ENCODE measurements around the gene TEX11. TPM values are rescaled to one million over a fixed set of nuclear protein-coding genes. Genes with fewer than 3 reads are reported as not detected.

Gene TEX11
- polyA plus RNA-seq, 1 of the 3 experiments (the other 2 are of a cell fraction) = not detected

DNA sequence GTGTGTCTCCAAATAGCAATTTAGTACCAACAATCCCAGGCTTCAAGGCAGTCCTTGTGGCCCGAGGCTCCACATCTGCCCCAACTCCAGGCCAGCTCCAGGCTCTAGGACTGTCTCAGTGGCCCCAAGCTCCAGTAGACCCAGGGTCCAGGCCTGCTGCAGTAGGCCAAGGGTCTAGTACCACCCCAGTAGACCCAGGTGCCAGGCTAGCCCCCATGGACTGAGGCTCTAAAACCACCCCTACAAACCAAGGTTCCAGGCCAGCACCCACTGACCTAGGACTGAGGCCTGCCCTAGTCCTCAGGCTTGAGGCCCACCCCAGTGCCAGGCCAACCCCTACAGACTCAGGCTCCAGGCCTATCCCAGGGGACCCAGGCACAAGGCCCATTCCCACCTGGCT lies 272.3 kb downstream of the TEX11 start:
- no peak for DNase-seq
- CTCF ChIA-PET = no interaction called here
- no peaks in the 10 kb centered on the region for H3K36me3 ChIP-seq (replicated peaks in 1 of 2; ENCODE audit: control insufficient read depth in 1 of 2, insufficient read depth in 2 of 2, low read length in 1 of 2)

More for the DNA sequence above, 272.3 kb downstream of the TEX11 start:
- Histone ChIP-seq H3F3A (replicated peaks; ENCODE audit: insufficient read depth) (no peaks in the 10 kb centered on the region), H3K79me2 (ENCODE audit: insufficient read depth) (no peaks in the 10 kb centered on the region), H3K27ac (ENCODE audit: low read depth in 2 of 2, low read length in 1 of 2) (no peak overlapping the region), H3K9me3 (no peaks in the 10 kb centered on the region), H3K4me1 (ENCODE audit: control insufficient read depth in 1 of 2, insufficient read depth in 2 of 2, low read depth in 1 of 2, low read length in 1 of 2) (no peaks in the 10 kb centered on the region), H3K9ac (no peak overlapping the region), H3K27me3 (ENCODE audit: insufficient read depth) (no peaks in the 10 kb centered on the region), H2AFZ (ENCODE audit: low read depth) (no peak overlapping the region), H4K20me1 (ENCODE audit: insufficient read depth) (no peaks in the 10 kb centered on the region), H3K4me3 (ENCODE audit: low read depth in 2 of 2, low read length in 1 of 2) (no peak overlapping the region), H3K9me2 (no peaks in the 10 kb centered on the region), H3K4me2 (no peak overlapping the region)
- POLR2A ChIA-PET = no interaction called here
- WGBS (ENCODE audit: low lambda C conversion rate) = 0% methylated on average over 1 of the region's 1 CpG
- TF ChIP-seq, protein P1, sequence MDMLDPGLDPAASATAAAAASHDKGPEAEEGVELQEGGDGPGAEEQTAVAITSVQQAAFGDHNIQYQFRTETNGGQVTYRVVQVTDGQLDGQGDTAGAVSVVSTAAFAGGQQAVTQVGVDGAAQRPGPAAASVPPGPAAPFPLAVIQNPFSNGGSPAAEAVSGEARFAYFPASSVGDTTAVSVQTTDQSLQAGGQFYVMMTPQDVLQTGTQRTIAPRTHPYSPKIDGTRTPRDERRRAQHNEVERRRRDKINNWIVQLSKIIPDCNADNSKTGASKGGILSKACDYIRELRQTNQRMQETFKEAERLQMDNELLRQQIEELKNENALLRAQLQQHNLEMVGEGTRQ (IDR thresholded peaks at IDR 0.05; ENCODE audit: borderline replicate concordance, low read depth, low read length) = no peak
- TF ChIP-seq TAF1 (IDR thresholded peaks at IDR 0.05; ENCODE audit: borderline replicate concordance, low read depth, low read length) (no peak), RXRA (IDR thresholded peaks at IDR 0.05; ENCODE audit: borderline replicate concordance, low read depth) (no peak), REST (IDR thresholded peaks at IDR 0.05; ENCODE audit: low read depth, low read length) (no peak), POLR2AphosphoS5 (IDR thresholded peaks at IDR 0.05; ENCODE audit: low read depth, low read length) (no peak), FOXM1 (IDR thresholded peaks at IDR 0.05; ENCODE audit: low read depth) (no peak), IRF3 (IDR thresholded peaks at IDR 0.05; ENCODE audit: low read depth, low read length) (no peak), ELF1 (IDR thresholded peaks at IDR 0.05) (no peak), USF1 (IDR thresholded peaks at IDR 0.05; ENCODE audit: borderline replicate concordance, low read depth) (no peak), TEAD4 (IDR thresholded peaks at IDR 0.05; ENCODE audit: borderline replicate concordance, insufficient read depth) (no peak), FOSL2 (IDR thresholded peaks at IDR 0.05; ENCODE audit: borderline replicate concordance, low read depth) (no peak), NFIC (IDR thresholded peaks at IDR 0.05; ENCODE audit: borderline replicate concordance) (no peak), SMC3 (IDR thresholded peaks at IDR 0.05; ENCODE audit: low read depth, low read length) (no peak)
